Neuronal stem cell (in vitro differentiated cells): ENCODE data around the gene RAB11FIP4.
A peak's percentile ranks its signal among the peaks of the same experiment; 100 is the strongest.

Experiments used
- DNase-seq: peaks from one replicate; pipeline ENCODE4 v3.0.0-alpha.2; 2013; ENCODE audit warnings: low spot score
- H2AFZ ChIP-seq: one replicate; pipeline ENCODE4 v1.6.1; 2013; ENCODE audit warnings: mild to moderate bottlenecking, low read length, inconsistent platforms
- H2AK5ac ChIP-seq: 2 replicates; pipeline ENCODE4 v1.6.1; 2013; ENCODE audit warnings: low read depth, mild to moderate bottlenecking, inconsistent platforms, low read length, moderate library complexity, mixed read lengths
- H2BK120ac ChIP-seq: 2 replicates; pipeline ENCODE4 v1.6.1; 2013; ENCODE audit warnings: low read depth, mild to moderate bottlenecking, inconsistent platforms, low read length, moderate library complexity, mixed read lengths
- H2BK12ac ChIP-seq: one replicate; pipeline ENCODE4 v1.6.1; 2013; ENCODE audit warnings: low read length, inconsistent platforms
- H2BK15ac ChIP-seq: 2 replicates; pipeline ENCODE4 v1.6.1; 2013; ENCODE audit warnings: mild to moderate bottlenecking, low read length, inconsistent platforms, mixed read lengths
- H2BK5ac ChIP-seq: one replicate; pipeline ENCODE4 v1.6.1; 2013; ENCODE audit warnings: inconsistent platforms, mild to moderate bottlenecking, low read length, moderate library complexity
- H3K14ac ChIP-seq: one replicate; pipeline ENCODE4 v1.6.1; 2013; ENCODE audit warnings: low read length, inconsistent platforms
- H3K18ac ChIP-seq: 2 replicates; pipeline ENCODE4 v1.6.1; 2013; ENCODE audit warnings: low read length, inconsistent platforms
- H3K23ac ChIP-seq: 2 replicates; pipeline ENCODE4 v1.6.1; 2013; ENCODE audit warnings: low read depth, mild to moderate bottlenecking, mixed read lengths, low read length, inconsistent platforms; ENCODE audit not compliant: poor library complexity
- H3K27ac ChIP-seq: replicated peaks from 3 replicates; pipeline ENCODE4 v1.5.1; 2013; ENCODE audit warnings: low read length, inconsistent platforms
- H3K27me3 ChIP-seq, 3 experiments: 2 replicates each; pipeline ENCODE4 v1.6.1; 2013; ENCODE audit warnings: low read length in 3 of 3, mild to moderate bottlenecking in 2 of 3, inconsistent platforms in 1 of 3, low read depth in 1 of 3, mixed read lengths in 1 of 3, moderate library complexity in 1 of 3; ENCODE audit not compliant: control insufficient read depth in 3 of 3, insufficient read depth in 3 of 3
- H3K36me3 ChIP-seq, 2 donors: replicated peaks in 1 of 2; 2 replicates each; pipeline ENCODE4 v1.6.1; 2013; ENCODE audit warnings: low read length in 2 of 2; ENCODE audit not compliant: control insufficient read depth in 2 of 2, insufficient read depth in 2 of 2
- H3K4ac ChIP-seq: 2 replicates; pipeline ENCODE4 v1.6.1; 2013; ENCODE audit warnings: inconsistent platforms, mild to moderate bottlenecking, low read length, moderate library complexity
- H3K4me1 ChIP-seq, 2 donors: 1 replicate in 1 of 2; 2 replicates in 1 of 2; pipeline ENCODE4 v1.6.1; 2013; ENCODE audit warnings: low read length in 2 of 2, low read depth in 1 of 2; ENCODE audit not compliant: control insufficient read depth in 2 of 2, insufficient read depth in 1 of 2
- H3K4me2 ChIP-seq: one replicate; pipeline ENCODE4 v1.6.1; 2013; ENCODE audit warnings: mild to moderate bottlenecking, low read length, inconsistent platforms; ENCODE audit not compliant: insufficient read depth, poor library complexity, severe bottlenecking
- H3K4me3 ChIP-seq, 2 donors: 2 replicates each; pipeline ENCODE4 v1.5.1; 2013; ENCODE audit warnings: low read length in 2 of 2, mild to moderate bottlenecking in 2 of 2, inconsistent platforms in 1 of 2, moderate library complexity in 1 of 2
- H3K79me1 ChIP-seq: one replicate; pipeline ENCODE4 v1.6.1; 2013; ENCODE audit warnings: low read depth, mild to moderate bottlenecking, inconsistent platforms, low read length, moderate library complexity
- H3K9ac ChIP-seq: one replicate; pipeline ENCODE4 v1.6.1; 2013; ENCODE audit warnings: mild to moderate bottlenecking, low read depth, low read length, inconsistent platforms; ENCODE audit not compliant: poor library complexity
- H3K9me3 ChIP-seq, 2 donors: replicated peaks in 1 of 2; 2 replicates each; pipeline versions ENCODE3 to v1.6.1; 2013; ENCODE audit warnings: low read length in 2 of 2, mild to moderate bottlenecking in 2 of 2, inconsistent platforms in 1 of 2, low read depth in 1 of 2, mixed read lengths in 1 of 2, moderate library complexity in 1 of 2; ENCODE audit not compliant: control insufficient read depth in 2 of 2, insufficient read depth in 1 of 2
- H4K8ac ChIP-seq: one replicate; pipeline ENCODE4 v1.6.1; 2013; ENCODE audit warnings: low read depth, mild to moderate bottlenecking, inconsistent platforms, low read length, moderate library complexity
- H4K91ac ChIP-seq: one replicate; pipeline ENCODE4 v1.6.1; 2013; ENCODE audit warnings: low read length, low read depth, mild to moderate bottlenecking, inconsistent platforms; ENCODE audit not compliant: poor library complexity
- WGBS, 2 donors: extraction: QIAGEN DNeasy Blood & Tissue Kit; methylation state at CpG; one replicate each; pipeline ENCODE4 v1.1.7; 2013; ENCODE audit warnings: missing lambda C conversion rate in 2 of 2, mixed read lengths in 1 of 2; ENCODE audit not compliant: insufficient read length in 2 of 2, insufficient replicate concordance in 1 of 2; ENCODE audit errors: extremely low coverage in 2 of 2; 5-methylcytosine and 5-hydroxymethylcytosine counted together

RAB11FIP4 gene

DNA sequence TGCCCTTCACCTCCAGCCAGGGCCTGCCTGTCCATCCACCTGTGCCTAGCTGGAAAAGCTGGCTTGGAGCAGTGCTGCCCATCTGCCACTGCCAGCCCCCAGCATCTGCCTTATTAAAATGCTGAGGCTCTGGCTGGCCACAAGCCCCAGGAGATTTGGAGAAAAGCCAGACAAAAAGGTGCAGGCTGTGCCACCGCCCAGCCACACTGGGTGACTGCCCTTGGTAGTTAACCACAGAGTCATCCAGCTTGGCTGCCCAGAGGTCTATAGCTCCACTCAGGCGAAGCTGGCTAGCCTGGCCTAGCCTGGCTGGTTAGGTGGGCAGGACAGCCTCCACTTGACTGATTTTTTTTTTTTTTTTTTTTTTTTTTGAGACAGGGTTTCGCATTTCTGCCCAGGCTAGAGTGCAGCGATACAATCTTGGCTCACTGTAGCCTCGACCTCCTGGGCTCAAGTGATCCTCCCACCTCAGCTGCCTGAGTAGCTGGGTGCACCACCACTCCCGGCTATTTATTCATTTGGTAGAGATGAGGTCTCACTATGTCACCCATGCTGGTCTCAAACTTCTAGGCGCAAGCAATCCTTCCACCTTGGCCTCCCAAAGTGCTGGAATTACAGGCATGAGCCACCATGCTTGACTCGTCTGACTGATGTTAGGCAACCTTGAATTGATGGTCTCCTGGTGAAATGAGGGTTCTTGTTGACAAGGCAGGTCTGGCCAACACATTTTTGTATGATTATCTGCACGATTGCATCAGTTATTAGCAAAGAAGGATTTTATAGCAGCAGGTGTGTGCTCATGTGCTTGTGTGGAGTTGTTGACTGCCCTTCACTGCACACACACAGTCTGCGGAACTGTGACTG is 103.8 kb downstream of the RAB11FIP4 start:
- Histone ChIP-seq H3K4ac (no peak overlapping the region), H3K79me1 (peaks cover 2% of the 10 kb centered on the region), H3K4me3 (no peak overlapping the region), H2BK5ac (peak overlapping the region; percentile 11), H3K4me2 (no peak overlapping the region), H4K91ac (no peak overlapping the region), H3K27ac (no peak overlapping the region), H2BK15ac (no peak overlapping the region), H2AK5ac (peak overlapping the region; percentile 82), H2AFZ (no peak overlapping the region), H2BK12ac (no peak overlapping the region), H3K23ac (peak overlapping the region; percentile 66), H2BK120ac (no peak overlapping the region), H3K36me3 (no peaks in the 10 kb centered on the region), H3K9ac (peak overlapping the region; percentile 73), H3K27me3 (peaks cover 0 to 70% (median 0%) of the 10 kb centered on the region in 3 experiments), H4K8ac (no peak overlapping the region), H3K14ac (peak overlapping the region; percentile 65), H3K9me3 (no peaks in the 10 kb centered on the region), H3K4me1 (peaks cover 4 to 16% of the 10 kb centered on the region in 2 donors), H3K18ac (no peak overlapping the region)
- no peak for DNase-seq
- WGBS, 2 donors = no CpG with 5 or more reads among the region's 10 CpGs

DNA sequence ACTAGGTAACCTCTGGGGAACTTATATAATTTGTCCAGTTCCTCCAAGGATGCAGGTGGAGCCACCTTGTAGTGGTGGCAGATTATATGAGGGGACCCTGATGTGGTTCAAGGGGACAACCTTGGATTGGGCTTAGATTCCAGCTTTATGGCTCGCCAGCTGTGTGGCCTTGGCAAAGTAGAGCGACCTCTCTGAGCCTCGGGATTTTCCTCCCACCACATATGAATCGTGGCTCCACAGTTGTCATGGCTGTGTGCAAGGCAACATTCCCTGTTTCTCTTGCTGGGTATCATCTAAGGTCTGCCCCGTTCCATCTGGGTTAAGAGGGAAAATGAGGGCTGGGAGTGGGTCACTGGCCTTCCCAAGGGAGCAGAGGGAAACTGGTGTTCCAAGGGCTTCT is 104.6 kb downstream of the RAB11FIP4 start:
- H3K23ac ChIP-seq = no peak overlapping the region
- no peak overlapping the region for H4K91ac ChIP-seq
- peaks cover 0 to 62% (median 0%) of the 10 kb centered on the region in 3 experiments for H3K27me3 ChIP-seq
- no peak overlapping the region for H3K27ac ChIP-seq
- peak overlapping the region in 1 of 2 donors; percentile 43 for H3K4me3 ChIP-seq
- H3K79me1 ChIP-seq = peaks cover 2% of the 10 kb centered on the region
- H3K36me3 ChIP-seq = no peaks in the 10 kb centered on the region
- no peak overlapping the region for H2BK15ac ChIP-seq
- no peak overlapping the region for H2AFZ ChIP-seq
- H3K4me2 ChIP-seq = no peak overlapping the region
- no peak overlapping the region for H3K4ac ChIP-seq
- H2BK12ac ChIP-seq = no peak overlapping the region
- H3K18ac ChIP-seq = no peak overlapping the region
- WGBS, 2 donors = no CpG with 5 or more reads among the region's 5 CpGs
- H3K9ac ChIP-seq = no peak overlapping the region
- H2AK5ac ChIP-seq = no peak overlapping the region
- H3K4me1 ChIP-seq = peaks cover 5 to 17% of the 10 kb centered on the region in 2 donors
- H4K8ac ChIP-seq = no peak overlapping the region
- no peak overlapping the region for H3K14ac ChIP-seq
- H2BK120ac ChIP-seq = no peak overlapping the region
- no peak for DNase-seq
- H3K9me3 ChIP-seq = no peaks in the 10 kb centered on the region
- no peak overlapping the region for H2BK5ac ChIP-seq

DNA sequence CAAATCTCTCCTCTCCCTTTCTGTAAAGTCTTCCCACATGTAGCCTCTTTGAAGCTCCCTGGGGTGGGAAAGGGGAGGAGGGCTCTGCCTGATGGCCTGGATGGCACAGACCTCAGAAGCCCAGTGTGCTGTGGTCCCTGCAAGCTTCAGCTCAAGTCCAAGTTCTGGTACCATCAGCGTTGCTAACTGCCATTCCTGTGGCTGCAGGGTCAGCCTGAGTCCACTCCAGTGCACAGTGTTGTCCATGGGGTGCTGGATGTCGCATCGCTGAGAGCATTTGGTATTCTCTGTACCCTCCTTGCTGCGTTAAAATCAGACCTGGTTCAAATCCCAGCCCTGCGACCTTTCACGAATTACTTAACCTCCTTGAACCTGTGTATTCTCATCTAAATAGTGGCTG is 105.1 kb downstream of the RAB11FIP4 start:
- H3K27ac ChIP-seq = no peak overlapping the region
- H3K4me2 ChIP-seq = no peak overlapping the region
- no peak overlapping the region for H3K4ac ChIP-seq
- no peak for DNase-seq
- peaks cover 2% of the 10 kb centered on the region for H3K79me1 ChIP-seq
- H3K36me3 ChIP-seq = no peaks in the 10 kb centered on the region
- no peak overlapping the region for H3K18ac ChIP-seq
- no peak overlapping the region for H2BK120ac ChIP-seq
- H2AFZ ChIP-seq = no peak overlapping the region
- no peak overlapping the region for H3K14ac ChIP-seq
- no peak overlapping the region for H3K23ac ChIP-seq
- WGBS, 2 donors = no CpG with 5 or more reads among the region's 6 CpGs
- peaks cover 0 to 57% (median 0%) of the 10 kb centered on the region in 3 experiments for H3K27me3 ChIP-seq
- no peak overlapping the region for H2BK5ac ChIP-seq
- no peak overlapping the region for H3K9ac ChIP-seq
- H2BK12ac ChIP-seq = no peak overlapping the region
- no peak overlapping the region for H2AK5ac ChIP-seq
- H4K91ac ChIP-seq = no peak overlapping the region
- no peaks in the 10 kb centered on the region for H3K9me3 ChIP-seq
- no peak overlapping the region for H2BK15ac ChIP-seq
- no peak overlapping the region for H3K4me3 ChIP-seq
- H4K8ac ChIP-seq = no peak overlapping the region
- peaks cover 5 to 17% of the 10 kb centered on the region in 2 donors for H3K4me1 ChIP-seq

DNA sequence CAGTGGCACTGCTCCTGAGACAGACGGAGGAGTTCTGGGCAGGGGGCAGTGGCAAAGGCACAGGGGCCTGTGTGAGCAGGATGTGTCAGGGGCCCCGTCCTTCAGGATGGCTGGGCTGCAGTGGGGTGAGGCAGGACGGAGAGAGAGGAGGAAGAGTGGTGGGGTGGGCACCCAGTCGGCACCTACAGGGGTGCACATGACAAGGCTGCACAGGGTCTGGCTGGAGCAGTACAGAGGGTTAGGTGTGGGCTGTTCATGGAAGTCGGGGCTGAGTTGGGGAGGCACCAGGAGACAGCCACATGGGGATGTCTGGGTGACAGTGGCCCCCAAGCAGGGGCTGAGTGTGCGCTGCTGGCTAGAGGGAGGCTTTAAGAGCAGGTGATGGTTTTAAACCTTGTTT is 106.0 kb downstream of the RAB11FIP4 start:
- Histone ChIP-seq H3K23ac (peak overlapping the region; percentile 40), H2BK5ac (no peak overlapping the region), H3K14ac (peak overlapping the region; percentile 92), H2BK12ac (no peak overlapping the region), H3K27me3 (peaks cover 0 to 48% (median 0%) of the 10 kb centered on the region in 3 experiments), H3K79me1 (peaks cover 2% of the 10 kb centered on the region), H3K9ac (peak overlapping the region; percentile 80), H3K4me1 (peaks cover 5 to 17% of the 10 kb centered on the region in 2 donors), H4K8ac (no peak overlapping the region), H4K91ac (no peak overlapping the region), H2AK5ac (peak overlapping the region; percentile 97), H3K18ac (peak overlapping the region; percentile 59), H2AFZ (no peak overlapping the region), H3K27ac (no peak overlapping the region), H3K4me2 (no peak overlapping the region), H3K36me3 (no peaks in the 10 kb centered on the region), H2BK120ac (peak overlapping the region; percentile 70), H3K4me3 (no peak overlapping the region), H2BK15ac (peak overlapping the region; percentile 64), H3K9me3 (no peaks in the 10 kb centered on the region), H3K4ac (no peak overlapping the region)
- no CpG with 5 or more reads among the region's 6 CpGs for WGBS, 2 donors
- no peak for DNase-seq
